ENCODE results near the gene AGBL4. TPM values are rescaled to one million over a fixed set of nuclear protein-coding genes. Genes with fewer than 3 reads are reported as not detected.

Gene AGBL4
- polyA plus RNA-seq, 4 donors, result 0.10 to 0.16 TPM; not detected in 2

GRCh38 chr1:48955774-48956173 lies 1068.0 kb downstream of the AGBL4 start:
- no peaks in the 10 kb centered on the region for H3K27me3 ChIP-seq (ENCODE audit: control insufficient read depth in 3 of 3, insufficient read depth in 3 of 3, low read length in 3 of 3)
- no peak overlapping the region for H3K4me3 ChIP-seq (ENCODE audit: low read depth in 1 of 3, low read length in 3 of 3)
- no peaks in the 10 kb centered on the region for H3K9me3 ChIP-seq (ENCODE audit: control insufficient read depth in 2 of 2, insufficient read depth in 1 of 2, low read depth in 1 of 2, low read length in 1 of 2)
- FAIRE-seq, result no peak
- no peaks in the 10 kb centered on the region for H3K36me3 ChIP-seq (ENCODE audit: control insufficient read depth in 3 of 3, insufficient read depth in 2 of 3, low read depth in 1 of 3, low read length in 3 of 3)
- DNase-seq, result peak; percentile 4 to 39
- H3K27ac ChIP-seq (ENCODE audit: low read depth in 1 of 3, low read length in 2 of 3), result no peak overlapping the region
- H3K4me1 ChIP-seq (ENCODE audit: control insufficient read depth in 3 of 3, insufficient read depth in 2 of 3, low read depth in 1 of 3, low read length in 2 of 3), result no peaks in the 10 kb centered on the region

GRCh38 chr1:48953617-48954016 lies 1070.1 kb downstream of the AGBL4 start:
- Histone ChIP-seq H3K9me3 (ENCODE audit: control insufficient read depth in 2 of 2, insufficient read depth in 1 of 2, low read depth in 1 of 2, low read length in 1 of 2) (no peaks in the 10 kb centered on the region), H3K4me3 (ENCODE audit: low read depth in 1 of 3, low read length in 3 of 3) (no peak overlapping the region), H3K4me1 (ENCODE audit: control insufficient read depth in 3 of 3, insufficient read depth in 2 of 3, low read depth in 1 of 3, low read length in 2 of 3) (no peaks in the 10 kb centered on the region), H3K27me3 (ENCODE audit: control insufficient read depth in 3 of 3, insufficient read depth in 3 of 3, low read length in 3 of 3) (no peaks in the 10 kb centered on the region), H3K36me3 (ENCODE audit: control insufficient read depth in 3 of 3, insufficient read depth in 2 of 3, low read depth in 1 of 3, low read length in 3 of 3) (no peaks in the 10 kb centered on the region), H3K27ac (ENCODE audit: low read depth in 1 of 3, low read length in 2 of 3) (no peak overlapping the region)
- 81 to 90% (median 85%) methylated on average over 3 of the region's 3 CpGs for WGBS, 3 donors
- DNase-seq (no peak), FAIRE-seq (no peak)

DNA sequence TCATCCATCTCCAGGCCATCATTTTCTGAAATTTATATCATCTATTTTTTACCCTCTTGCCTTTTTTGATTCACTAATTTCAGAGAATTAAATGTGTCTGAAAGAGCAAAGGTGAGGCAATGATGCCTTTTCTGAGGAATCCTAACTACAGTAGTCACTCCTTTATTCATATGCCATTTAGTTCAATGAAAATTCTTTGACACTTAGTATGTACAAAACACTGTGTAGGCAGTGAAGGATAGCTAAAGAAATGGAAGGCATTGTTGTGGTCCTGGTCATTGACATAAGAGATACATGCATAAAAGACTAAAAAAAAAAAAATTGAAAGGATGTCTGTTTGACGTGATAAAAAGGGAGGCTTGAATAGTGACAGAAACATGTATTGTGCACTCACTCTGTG lies 1075.2 kb downstream of the AGBL4 start:
- Histone ChIP-seq H3K27ac (ENCODE audit: low read depth in 1 of 3, low read length in 2 of 3) (no peak overlapping the region), H3K4me1 (ENCODE audit: control insufficient read depth in 3 of 3, insufficient read depth in 2 of 3, low read depth in 1 of 3, low read length in 2 of 3) (no peaks in the 10 kb centered on the region)

DNA sequence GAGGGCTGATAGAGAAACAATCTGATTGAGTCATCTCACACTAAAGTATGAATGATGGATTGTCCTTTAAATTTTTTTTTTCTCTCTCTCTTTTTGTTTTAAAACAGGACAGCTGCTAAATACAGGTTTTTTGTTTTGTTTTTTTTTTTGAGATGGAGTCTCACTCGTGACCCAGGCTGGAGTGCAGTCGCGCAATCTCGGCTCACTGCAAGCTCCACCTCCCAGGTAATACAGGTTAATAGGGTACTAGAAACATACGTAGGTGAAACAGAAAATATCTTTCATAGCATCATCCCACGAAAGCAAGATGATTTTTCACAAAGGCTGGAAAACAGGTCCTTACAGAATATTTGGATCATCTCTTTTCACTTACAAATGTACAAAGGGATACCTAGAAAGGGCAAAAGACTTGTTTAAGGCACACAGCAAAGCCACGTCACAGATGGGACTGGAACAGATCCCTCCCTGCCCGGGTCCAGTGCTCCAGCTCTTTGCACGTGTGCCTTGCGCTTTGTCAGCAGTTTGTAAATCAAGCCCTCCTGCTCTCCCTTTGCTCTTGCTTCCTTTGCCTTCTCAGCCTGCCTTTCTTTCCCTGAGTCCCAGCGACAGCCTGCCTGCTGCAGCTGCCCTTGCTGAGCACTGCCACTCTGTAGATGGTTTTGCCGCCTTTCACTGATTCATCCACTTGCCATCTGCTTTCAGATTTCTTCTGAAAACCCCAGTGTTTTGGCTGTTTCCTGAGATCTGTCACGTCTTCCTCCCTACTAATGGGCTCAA lies 1075.8 kb downstream of the AGBL4 start:
- 49 to 53% (median 52%) methylated on average over 13 of the region's 13 CpGs for WGBS, 3 donors
- Histone ChIP-seq H3K36me3 (ENCODE audit: control insufficient read depth in 3 of 3, insufficient read depth in 2 of 3, low read depth in 1 of 3, low read length in 3 of 3) (no peaks in the 10 kb centered on the region), H3K27me3 (ENCODE audit: control insufficient read depth in 3 of 3, insufficient read depth in 3 of 3, low read length in 3 of 3) (no peaks in the 10 kb centered on the region), H3K27ac (ENCODE audit: low read depth in 1 of 3, low read length in 2 of 3) (no peak overlapping the region), H3K4me3 (ENCODE audit: low read depth in 1 of 3, low read length in 3 of 3) (no peak overlapping the region), H3K4me1 (ENCODE audit: control insufficient read depth in 3 of 3, insufficient read depth in 2 of 3, low read depth in 1 of 3, low read length in 2 of 3) (no peaks in the 10 kb centered on the region), H3K9me3 (ENCODE audit: control insufficient read depth in 2 of 2, insufficient read depth in 1 of 2, low read depth in 1 of 2, low read length in 1 of 2) (no peaks in the 10 kb centered on the region)
- DNase-seq (peak in 1 of 2 donors; percentile 1), FAIRE-seq (no peak)

More for the DNA sequence above, 1075.2 kb downstream of the AGBL4 start:
- Histone ChIP-seq H3K36me3 (ENCODE audit: control insufficient read depth in 3 of 3, insufficient read depth in 2 of 3, low read depth in 1 of 3, low read length in 3 of 3) (no peaks in the 10 kb centered on the region), H3K27me3 (ENCODE audit: control insufficient read depth in 3 of 3, insufficient read depth in 3 of 3, low read length in 3 of 3) (no peaks in the 10 kb centered on the region), H3K4me3 (ENCODE audit: low read depth in 1 of 3, low read length in 3 of 3) (no peak overlapping the region), H3K9me3 (ENCODE audit: control insufficient read depth in 2 of 2, insufficient read depth in 1 of 2, low read depth in 1 of 2, low read length in 1 of 2) (no peaks in the 10 kb centered on the region)
- no peak for FAIRE-seq
- DNase-seq, result no peak
- 79 to 91% (median 84%) methylated on average over 1 of the region's 1 CpG for WGBS, 3 donors

- Histone ChIP-seq H3K27ac (ENCODE audit: low read depth in 1 of 3, low read length in 2 of 3) (no peak overlapping the region), H3K9me3 (ENCODE audit: control insufficient read depth in 2 of 2, insufficient read depth in 1 of 2, low read depth in 1 of 2, low read length in 1 of 2) (no peaks in the 10 kb centered on the region), H3K4me1 (ENCODE audit: control insufficient read depth in 3 of 3, insufficient read depth in 2 of 3, low read depth in 1 of 3, low read length in 2 of 3) (no peaks in the 10 kb centered on the region), H3K36me3 (ENCODE audit: control insufficient read depth in 3 of 3, insufficient read depth in 2 of 3, low read depth in 1 of 3, low read length in 3 of 3) (no peaks in the 10 kb centered on the region), H3K4me3 (ENCODE audit: low read depth in 1 of 3, low read length in 3 of 3) (no peak overlapping the region), H3K27me3 (ENCODE audit: control insufficient read depth in 3 of 3, insufficient read depth in 3 of 3, low read length in 3 of 3) (no peaks in the 10 kb centered on the region)
- DNase-seq, result no peak
- FAIRE-seq, result no peak
- WGBS, 3 donors, result 45 to 79% (median 65%) methylated on average over 2 of the region's 2 CpGs
These were observed 1077.7 kb downstream of the AGBL4 start for GRCh38 chr1:48946070-48946469.

DNA sequence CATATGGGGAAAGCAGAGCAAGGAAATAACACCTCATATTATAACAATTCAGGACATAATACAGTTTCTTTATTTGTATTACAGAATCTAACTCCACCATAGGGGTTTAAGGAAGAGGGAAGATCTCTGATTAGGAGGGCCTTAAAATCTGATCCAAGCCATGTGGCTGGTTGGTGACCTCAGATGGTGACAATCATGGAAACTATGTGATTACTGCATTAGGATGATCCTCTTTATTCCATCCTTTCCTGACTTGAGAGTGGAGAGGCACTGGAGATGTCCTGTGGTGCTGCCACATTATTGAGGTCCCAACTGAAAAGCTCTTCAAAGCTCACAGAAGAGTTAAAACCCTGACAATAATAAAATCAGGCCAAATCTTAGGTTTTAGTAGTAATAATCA lies 1078.9 kb downstream of the AGBL4 start:
- Histone ChIP-seq H3K36me3 (ENCODE audit: control insufficient read depth in 3 of 3, insufficient read depth in 2 of 3, low read depth in 1 of 3, low read length in 3 of 3) (no peaks in the 10 kb centered on the region), H3K4me3 (ENCODE audit: low read depth in 1 of 3, low read length in 3 of 3) (no peak overlapping the region), H3K4me1 (ENCODE audit: control insufficient read depth in 3 of 3, insufficient read depth in 2 of 3, low read depth in 1 of 3, low read length in 2 of 3) (no peaks in the 10 kb centered on the region), H3K27ac (ENCODE audit: low read depth in 1 of 3, low read length in 2 of 3) (no peak overlapping the region), H3K27me3 (ENCODE audit: control insufficient read depth in 3 of 3, insufficient read depth in 3 of 3, low read length in 3 of 3) (peaks cover 0 to 1% (median 0%) of the 10 kb centered on the region in 3 donors), H3K9me3 (ENCODE audit: control insufficient read depth in 2 of 2, insufficient read depth in 1 of 2, low read depth in 1 of 2, low read length in 1 of 2) (no peaks in the 10 kb centered on the region)
- FAIRE-seq, result no peak
- no peak for DNase-seq

GRCh38 chr1:48943826-48944225 lies 1079.9 kb downstream of the AGBL4 start:
- Histone ChIP-seq H3K27ac (ENCODE audit: low read depth in 1 of 3, low read length in 2 of 3) (no peak overlapping the region), H3K4me1 (ENCODE audit: control insufficient read depth in 3 of 3, insufficient read depth in 2 of 3, low read depth in 1 of 3, low read length in 2 of 3) (no peaks in the 10 kb centered on the region), H3K36me3 (ENCODE audit: control insufficient read depth in 3 of 3, insufficient read depth in 2 of 3, low read depth in 1 of 3, low read length in 3 of 3) (no peaks in the 10 kb centered on the region), H3K27me3 (ENCODE audit: control insufficient read depth in 3 of 3, insufficient read depth in 3 of 3, low read length in 3 of 3) (peaks cover 0 to 3% (median 0%) of the 10 kb centered on the region in 3 donors), H3K9me3 (ENCODE audit: control insufficient read depth in 2 of 2, insufficient read depth in 1 of 2, low read depth in 1 of 2, low read length in 1 of 2) (no peaks in the 10 kb centered on the region), H3K4me3 (ENCODE audit: low read depth in 1 of 3, low read length in 3 of 3) (no peak overlapping the region)
- 77 to 87% (median 79%) methylated on average over 5 of the region's 5 CpGs for WGBS, 3 donors
- no peak for FAIRE-seq
- DNase-seq, result no peak

DNA sequence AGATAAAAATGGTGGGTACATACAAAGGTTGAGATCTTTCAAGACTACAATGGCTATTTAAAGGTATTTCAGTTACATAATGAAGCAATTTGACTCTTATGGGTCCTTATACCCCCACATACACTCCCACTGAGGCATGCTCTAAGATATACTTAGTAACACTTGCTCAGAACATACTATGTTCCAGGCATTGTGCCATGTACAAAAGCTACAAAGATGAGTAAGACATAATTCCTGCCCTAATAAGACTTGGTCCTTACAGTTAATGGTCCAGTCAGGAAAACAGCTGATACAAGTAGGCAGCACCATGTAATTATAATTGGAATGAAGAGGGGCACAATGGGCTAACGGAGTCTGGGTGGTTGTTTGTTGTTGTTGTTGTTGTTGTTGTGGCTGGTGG lies 1080.4 kb downstream of the AGBL4 start:
- no peak overlapping the region for H3K27ac ChIP-seq (ENCODE audit: low read depth in 1 of 3, low read length in 2 of 3)
- H3K4me1 ChIP-seq (ENCODE audit: control insufficient read depth in 3 of 3, insufficient read depth in 2 of 3, low read depth in 1 of 3, low read length in 2 of 3), result no peaks in the 10 kb centered on the region
- no peaks in the 10 kb centered on the region for H3K9me3 ChIP-seq (ENCODE audit: control insufficient read depth in 2 of 2, insufficient read depth in 1 of 2, low read depth in 1 of 2, low read length in 1 of 2)
- H3K36me3 ChIP-seq (ENCODE audit: control insufficient read depth in 3 of 3, insufficient read depth in 2 of 3, low read depth in 1 of 3, low read length in 3 of 3), result no peaks in the 10 kb centered on the region
- H3K4me3 ChIP-seq (ENCODE audit: low read depth in 1 of 3, low read length in 3 of 3), result no peak overlapping the region
- WGBS, 3 donors, result 83 to 86% (median 84%) methylated on average over 1 of the region's 1 CpG
- H3K27me3 ChIP-seq (ENCODE audit: control insufficient read depth in 3 of 3, insufficient read depth in 3 of 3, low read length in 3 of 3), result peaks cover 0 to 3% (median 0%) of the 10 kb centered on the region in 3 donors
- DNase-seq (no peak), FAIRE-seq (no peak)
